HG03095 (cell line): ENCODE results near the gene HMGN1.
"Not testable (repeated sequence)": the region's sequence is repeated elsewhere in the genome, so short reads cannot be mapped to it uniquely, and the experiment has no call there.

Experiments used
- ATAC-seq: cut with Tn5 transposase; IDR thresholded peaks from one replicate; pipeline ENCODE4 v1.9.1; 2021; ENCODE audit warnings: moderate library complexity; ENCODE audit not compliant: unreplicated experiment

HMGN1 gene, protein sequence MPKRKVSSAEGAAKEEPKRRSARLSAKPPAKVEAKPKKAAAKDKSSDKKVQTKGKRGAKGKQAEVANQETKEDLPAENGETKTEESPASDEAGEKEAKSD

DNA sequence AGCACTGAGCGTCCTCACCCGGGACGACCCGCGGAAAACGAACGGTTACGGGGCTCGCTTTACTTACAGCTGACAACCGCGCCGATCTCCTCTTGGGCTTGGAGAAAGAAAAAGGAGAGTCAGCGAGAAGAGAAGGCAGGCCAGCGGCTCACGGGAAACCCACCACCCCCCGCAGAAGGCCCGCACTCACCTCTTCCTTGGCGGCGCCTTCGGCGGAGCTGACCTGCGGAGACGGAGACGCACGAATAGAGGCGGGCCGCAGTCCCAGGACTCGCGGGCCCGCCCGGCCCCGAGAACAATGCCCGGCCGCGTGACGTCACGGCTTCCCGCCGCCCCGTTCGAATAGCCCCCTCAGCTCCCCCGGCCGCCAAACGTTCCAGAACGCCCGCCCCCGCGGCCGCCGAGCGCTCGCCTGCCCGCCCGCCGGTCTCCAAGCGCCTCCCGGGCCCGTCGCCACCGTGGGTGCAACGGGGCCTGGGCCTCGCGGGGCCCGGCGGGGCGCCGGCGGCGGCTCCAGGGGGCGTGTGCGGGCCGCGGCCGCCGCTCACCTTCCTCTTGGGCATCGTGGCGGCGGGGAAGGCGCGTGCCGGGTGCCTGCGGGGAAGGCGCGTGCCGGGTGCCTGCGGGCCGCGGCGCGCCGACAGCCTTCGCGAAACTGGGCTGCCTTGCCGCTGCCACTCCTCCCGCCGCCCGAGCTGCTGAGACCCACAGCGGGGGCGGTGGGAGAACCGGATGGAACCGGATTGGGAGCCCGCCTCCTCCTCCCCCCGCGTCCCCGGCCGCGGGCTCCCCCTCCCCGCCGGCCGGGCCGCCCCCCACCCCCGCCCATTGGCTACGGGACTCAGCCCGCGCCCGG, at the start of gene HMGN1:
Gene HMGN1, minus strand, starts transcription at position 734 of the 856 bp plus-strand sequence. Its CDS starts 171 bp downstream, at position 563.
- ATAC-seq, result peak; percentile 47

DNA sequence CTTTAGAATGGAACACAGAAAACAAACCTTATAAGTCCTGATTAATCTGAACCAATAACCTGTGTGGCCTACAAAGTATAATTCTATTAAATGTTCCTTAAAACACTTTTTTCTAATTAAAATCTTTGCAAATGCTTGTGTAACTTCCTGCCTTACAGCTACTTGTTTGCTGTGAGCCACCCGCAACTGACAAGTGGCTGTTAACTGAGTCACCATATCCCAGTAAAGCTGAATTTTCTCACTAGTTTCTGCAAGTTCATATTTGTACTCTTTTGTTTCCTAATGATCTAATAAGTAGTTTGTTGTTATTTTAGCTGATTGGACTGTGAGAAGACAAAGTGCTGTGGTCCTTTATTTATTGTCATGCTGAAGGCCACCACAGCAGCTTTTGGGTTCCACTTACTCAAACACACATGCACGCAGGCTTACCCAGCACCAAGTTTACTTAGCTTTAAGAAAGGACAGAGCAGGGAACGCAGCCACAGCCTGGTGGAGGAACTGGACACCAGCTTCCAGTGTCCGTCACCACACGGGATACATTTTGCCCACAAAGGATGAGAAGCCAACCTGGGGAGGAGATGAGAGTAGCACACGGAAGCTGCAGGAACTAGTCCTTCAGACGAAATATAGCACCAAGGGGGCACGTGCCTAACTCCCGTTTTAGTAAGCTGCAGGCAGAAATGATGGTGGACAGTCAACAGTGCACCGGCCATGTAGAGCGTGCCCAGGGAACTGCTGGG, 48.9 kb upstream of the HMGN1 start:
- no peak for ATAC-seq

DNA sequence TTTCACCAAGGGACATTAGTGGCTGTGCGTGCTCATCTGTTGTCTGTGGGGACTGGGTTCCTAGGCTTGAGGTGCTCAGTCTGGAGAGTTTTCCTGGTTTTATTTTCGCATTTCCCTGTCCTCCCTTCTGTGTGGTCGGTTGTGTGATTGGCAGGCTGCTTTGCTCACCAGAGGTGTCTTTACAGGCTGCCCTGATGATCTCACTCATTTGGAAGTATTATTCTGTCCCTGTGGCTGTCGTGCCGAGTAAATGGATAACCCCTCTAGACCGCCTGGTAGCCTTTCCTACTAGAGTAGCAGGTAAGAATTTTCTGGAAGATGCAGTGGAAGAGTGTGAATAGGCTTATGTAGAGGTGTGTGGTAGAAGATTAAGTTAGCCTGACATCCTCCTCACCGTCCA, 44.1 kb upstream of the HMGN1 start:
- no peak for ATAC-seq

DNA sequence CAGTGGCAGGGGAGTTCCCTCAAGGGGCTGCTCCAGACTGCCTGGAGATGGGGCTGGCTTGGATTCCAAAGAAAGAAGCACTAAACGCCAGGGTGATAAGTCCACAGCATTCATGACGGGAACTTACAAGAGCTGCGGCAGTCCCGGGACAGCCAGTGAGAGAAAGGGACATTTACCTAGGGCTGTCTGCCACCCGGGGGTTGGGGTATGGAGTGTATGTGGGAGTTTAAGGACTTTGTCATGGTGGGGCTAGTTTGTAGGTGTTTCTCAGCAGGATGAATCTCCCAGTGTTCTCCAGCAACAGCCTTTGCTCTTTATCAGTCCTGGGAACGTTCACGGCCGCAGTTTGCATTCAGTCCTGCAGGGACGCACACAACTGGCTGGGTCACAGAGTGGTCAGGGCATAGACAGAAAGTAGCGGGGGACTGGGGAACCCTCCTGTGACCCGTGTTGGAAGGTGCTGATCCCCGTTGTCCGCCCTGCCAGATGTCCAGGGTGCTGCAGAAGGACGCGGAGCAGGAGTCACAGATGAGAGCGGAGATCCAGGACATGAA, 41.4 kb upstream of the HMGN1 start:
- ATAC-seq, result no peak

DNA sequence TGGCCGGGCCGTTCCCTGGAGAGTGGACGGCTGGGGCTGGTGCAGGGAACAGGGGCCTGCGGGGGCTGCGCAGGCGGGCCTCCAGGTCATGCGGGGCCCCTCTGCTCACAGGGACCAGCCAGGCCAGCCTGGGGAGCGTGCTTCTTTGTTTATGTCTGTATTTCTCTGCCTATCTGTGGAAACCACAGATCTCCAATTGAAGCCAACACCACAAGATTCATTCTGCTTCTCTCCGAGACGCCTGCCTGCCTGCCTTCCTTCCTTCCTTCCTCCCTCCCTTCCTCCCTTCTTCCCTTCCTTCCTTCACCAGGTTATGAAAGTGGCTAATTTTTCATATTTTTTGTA, 39.9 kb upstream of the HMGN1 start:
- ATAC-seq, result no peak

DNA sequence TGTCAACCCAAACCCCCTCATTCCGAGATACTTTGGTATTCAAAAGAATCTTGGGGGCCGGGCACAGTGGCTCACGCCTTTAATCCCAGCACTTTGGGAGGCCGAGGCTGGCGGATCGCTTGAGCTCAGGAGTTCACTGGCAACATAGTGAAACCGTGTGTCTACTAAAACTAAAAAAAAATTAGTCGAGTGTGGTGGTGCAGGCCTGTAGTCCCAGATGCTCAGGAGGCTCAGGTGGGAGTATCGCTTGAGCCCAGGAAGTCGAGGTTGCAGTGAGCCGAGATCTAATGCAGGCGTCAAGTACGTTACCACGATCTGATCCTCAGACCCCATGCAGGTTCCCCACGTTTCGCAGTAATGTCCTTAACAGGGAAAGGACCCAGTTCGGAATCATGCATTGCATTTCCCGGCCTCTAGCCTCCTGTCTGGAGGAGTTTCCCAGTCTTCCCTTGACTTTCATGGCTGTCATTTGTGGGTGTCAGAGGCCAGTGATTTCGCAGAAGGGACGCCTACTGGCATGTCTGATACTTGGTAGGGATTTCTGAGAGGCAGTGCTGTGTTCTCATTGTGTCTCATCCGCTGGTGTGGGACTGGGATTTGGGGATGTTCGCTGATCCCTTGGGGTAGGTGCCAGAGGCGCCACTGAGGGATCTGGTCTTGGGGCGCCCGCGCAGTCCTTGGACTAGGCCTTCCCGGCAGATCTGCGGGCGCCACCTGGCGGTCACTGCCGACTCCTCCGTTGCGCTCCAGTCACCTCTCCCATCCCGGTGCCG, 39.3 kb upstream of the HMGN1 start:
- peak; percentile 91 for ATAC-seq

DNA sequence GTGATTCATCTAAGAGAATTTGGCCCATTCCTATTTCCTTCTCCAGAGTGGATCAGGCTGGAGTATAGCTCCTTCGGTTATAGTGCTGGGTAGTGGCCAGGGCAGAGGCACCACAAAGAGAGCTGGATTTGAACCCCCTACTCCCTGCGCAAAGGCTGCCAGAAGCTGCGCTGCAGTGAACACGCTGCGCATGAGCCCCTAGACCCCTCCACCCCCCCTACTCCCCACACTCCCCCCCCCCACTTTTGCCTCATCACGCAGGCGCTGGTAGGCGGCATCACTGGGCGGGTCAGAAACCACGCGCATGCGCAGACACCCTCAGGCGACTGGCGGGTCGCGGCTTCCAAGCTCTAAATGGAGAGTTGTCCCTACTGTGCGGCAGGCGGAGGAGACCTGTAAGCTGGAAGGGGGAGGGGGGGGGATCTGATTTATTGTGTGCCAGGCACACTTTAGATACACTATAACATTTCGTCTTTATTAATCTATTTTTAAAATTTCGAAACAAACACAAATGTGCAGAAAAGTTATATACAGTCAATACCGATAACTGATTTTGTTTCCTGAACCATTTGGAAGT, 38.7 kb upstream of the HMGN1 start:
- ATAC-seq, result no peak

DNA sequence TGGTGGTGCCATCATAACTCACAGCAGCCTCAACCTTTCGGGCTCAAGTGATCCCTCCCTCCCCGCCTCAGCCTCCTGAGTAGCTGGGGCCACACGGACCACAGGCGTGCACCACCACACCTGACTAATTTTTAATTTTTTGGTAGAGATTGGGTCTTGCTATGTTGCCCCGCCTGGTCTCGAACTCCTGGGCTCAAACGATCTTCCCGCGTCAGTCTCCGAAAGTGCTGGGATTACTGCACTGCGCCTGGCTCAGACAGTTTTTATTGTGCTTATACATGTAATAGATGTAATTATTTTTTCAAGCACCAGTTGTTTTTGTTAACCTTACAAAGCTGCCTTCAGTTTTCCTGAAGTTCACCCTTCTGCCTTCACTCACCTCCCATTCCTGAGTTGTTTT, 38.0 kb upstream of the HMGN1 start:
- ATAC-seq, result no peak

DNA sequence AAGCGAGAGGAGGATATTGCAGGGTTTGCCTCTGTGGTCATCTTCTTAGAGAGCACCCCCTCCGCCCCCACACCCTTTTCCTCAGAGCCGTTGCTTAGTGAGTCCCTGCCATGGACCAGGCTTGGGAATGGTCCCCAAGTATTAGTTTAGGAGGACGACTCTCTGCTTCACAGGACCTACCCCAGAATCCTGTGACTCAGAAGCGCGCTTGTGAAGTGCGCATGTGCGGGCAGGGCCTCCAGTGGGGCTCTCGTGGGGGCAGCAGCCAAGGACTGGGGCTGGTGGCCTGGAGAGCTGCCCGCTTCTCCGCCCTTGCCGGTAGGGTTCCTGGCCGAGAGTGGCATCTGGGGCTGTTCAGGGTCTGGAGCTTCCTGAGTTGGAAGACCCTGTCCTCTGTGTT, 37.3 kb upstream of the HMGN1 start:
- no peak for ATAC-seq

DNA sequence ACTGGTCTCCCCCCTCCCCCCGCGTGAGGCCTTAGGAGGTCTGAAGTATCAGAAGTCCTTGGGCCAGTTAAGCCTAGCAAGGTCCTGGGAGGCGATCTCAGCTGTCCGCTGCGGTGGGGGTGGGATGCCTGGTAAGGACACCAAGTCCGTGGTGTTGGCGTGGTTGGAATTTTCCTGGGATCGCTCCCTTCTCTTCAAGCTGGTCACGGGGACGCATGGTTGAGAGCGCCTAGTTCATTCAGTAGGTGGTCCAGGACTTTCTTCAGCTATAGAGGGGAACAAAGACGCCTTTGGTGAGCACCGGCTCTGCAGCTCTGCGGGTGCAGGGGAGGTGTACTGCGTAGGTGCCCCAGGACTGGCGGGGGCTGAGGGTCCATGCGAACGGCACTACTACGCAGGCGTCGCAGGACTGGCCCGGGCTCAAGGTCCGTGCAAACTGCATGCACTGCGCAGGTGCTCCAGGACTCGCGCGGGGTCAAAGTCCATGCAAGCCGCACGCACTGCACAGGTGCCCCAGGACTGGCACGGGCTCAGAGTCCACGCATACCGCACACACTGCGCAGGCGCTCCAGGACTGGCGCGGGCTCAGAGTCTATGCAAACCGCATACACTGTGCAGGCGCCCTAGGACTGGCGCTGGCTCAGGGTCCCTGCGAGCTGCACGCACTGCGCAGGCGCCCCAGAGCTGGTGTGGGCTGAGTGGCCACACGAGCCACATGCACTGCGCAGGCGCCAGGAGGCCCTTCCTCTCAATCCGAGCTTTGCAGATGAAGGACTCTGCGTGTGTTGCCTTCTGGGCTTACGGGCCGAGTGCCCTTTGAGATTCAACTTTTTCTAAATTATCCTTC, 36.6 kb upstream of the HMGN1 start:
- ATAC-seq, result no peak

DNA sequence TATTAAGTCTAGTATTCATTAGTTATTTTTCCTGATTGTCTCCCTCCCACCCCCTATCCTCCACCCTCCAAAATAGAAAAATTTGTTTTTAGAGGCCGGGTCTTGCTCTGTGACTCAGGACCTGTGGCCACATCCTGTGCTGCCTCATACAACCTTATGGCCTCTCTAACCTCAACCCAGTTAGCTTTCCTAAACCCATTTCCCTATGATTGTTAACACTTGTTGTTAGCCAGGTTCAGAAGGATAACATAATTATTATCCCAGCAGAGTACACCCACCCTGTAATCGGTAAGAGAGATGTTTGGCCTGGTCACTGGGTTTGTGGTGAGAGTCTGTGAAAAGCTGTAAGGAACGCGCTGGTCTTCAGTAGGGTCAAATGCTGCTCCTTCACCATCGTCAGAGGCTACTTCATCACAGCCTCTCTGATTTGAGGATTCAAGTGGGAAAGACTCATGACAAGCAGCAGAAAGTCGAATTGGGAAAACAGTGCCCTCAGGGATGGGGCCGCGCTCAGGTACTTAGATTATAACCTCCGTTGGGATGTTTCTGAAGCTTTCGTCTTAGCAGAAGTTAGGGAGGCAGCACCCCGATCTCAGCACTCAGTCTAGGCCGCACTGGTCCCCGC, 35.9 kb upstream of the HMGN1 start:
- ATAC-seq, result no peak

DNA sequence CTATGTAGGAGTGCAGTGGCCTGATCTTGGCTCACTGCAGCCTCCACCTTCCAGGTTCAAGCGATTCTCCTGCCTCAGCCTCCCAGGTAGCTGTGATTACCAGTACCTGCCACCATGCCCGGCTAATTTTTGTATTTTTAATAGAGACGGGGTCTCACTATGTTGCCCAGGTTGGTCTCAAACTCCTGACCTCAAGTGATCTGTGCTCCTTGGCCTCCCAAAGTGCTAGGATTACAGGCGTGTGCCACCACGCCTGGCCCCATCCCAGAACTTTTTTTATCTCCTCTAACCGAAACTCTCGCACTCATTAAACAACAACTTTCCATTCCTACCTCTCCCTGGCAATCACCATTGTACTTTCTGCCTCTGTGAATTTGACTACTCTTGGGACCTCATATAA, 33.2 kb upstream of the HMGN1 start:
- ATAC-seq, result not testable (repeated sequence)

DNA sequence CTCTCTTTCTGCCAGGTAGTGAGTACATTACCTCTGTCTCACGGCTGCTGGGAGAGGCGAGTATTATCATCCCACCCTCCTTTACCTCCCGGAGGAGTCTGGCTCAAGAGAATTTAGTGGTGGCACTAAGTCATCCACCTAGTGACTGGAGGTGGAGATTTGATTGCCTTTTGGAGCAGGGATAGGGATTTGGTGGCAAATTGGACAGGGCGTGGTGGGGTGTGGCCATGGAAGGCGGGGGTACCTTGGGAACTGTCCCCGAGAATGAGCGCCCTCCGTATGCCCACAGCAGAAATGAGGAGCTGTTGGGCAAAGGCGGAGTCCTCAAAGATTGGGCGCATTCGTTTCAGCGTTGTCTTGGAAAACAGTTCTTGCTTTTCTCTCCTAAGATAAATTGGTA, 32.1 kb upstream of the HMGN1 start:
- ATAC-seq, result no peak

DNA sequence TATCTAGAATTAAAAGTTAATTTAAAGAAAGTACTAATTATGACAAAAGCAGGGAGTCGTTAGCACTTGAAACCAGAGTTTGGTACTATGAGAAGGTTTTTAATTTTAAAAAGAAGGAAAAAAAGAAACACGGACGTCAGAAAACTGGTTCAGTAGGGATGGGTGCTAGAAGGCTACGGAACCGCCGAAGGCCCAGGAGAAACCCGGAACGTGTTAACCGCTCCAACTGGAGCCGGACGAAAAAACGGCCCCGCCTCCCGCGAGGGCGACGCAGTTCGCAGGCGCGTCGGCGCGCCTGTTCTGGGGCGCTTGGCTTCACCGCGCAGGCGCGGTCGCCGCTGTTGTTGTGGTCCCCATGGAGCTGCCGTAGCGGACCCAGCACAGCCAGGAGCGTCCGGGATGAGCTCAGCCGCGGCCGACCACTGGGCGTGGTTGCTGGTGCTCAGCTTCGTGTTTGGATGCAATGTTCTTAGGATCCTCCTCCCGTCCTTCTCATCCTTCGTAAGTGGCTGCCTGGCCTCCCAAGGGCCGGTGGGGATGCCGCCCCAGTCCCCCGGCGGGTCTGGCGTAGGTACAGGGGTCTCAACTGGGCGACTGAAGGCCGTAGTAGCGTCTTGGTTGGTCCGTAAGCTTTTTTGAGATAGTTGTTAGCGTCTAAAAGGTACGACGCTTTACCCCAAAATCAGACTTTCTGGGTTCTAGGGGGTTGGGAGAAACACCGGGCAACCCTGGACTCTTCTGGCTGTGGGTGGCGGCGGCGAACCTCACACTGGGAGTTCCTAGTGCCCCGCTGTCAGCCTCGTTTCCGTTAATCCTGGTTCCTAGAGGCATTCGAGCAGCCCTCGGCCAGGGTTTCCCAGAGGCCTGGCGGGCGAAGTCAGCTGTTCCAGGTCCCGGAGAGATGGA, 31.4 kb upstream of the HMGN1 start:
- peak; percentile 95 for ATAC-seq

DNA sequence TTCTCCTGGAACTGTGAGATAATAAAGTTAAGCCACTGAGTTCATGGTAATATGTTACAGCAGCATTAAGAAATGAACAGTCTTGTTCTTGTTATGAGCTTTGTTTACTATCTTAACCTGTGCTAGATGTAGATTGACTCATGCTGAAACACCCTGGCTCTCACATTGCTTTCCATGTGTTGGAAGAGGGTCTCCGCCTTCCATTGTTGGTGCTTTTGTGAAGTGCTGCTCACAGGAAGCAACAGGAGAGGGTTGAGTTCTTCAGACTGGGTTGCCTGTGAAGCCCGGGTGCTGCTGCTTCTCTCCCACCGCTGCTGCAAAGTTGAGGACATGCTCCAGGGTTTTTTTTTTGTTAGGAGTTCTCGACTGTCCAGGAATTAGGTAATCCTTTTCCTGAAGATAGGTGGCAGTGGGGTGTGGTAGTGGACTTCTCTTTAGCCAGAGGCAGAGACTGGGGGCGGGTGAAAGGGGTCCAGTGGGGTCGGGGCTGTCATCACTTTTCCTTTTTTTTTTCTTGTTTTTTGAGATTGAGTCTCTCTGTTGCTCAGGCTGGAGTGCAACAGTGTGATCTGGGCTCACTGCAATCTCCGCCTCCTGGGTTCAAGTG, 28.7 kb upstream of the HMGN1 start:
- ATAC-seq, result no peak

DNA sequence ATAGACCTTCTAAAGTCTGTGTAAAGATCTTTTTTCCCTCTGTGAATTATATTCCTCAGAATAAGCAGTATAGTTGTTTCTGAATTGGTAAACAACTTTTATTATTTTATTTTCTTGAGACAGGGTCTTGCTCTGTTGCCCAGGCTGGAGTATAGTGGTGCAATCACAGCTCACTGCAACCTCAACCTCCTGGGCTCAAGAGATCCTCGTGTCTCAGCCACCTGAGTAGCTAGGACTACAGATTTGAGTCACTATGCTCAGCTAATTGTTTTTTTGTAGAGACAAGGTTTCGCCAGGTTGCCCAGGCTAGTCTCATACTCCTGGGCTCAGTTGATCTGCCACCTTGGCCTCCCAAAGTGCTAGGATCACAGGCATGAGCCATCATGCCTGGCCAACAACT, 26.6 kb upstream of the HMGN1 start:
- no peak for ATAC-seq

DNA sequence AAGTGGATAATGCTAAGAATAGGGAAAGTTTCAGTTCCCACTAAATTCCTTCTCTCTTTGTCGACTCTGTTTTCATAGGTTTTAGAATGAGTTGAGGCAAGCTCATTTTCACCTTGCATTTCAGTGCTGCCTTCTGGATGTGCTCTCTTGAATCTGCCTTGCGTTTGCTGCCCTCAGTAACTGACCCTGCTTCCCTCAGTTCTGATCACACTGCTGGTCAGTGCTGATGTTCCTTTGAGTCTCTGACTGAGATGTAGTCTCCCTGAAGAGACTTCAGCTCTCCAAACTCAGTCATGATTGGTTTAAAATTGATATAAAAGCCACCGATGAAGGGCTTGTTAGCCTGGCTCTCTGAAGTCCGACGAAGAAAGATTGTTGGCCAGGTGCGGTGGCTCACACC, 25.2 kb upstream of the HMGN1 start:
- ATAC-seq, result no peak

DNA sequence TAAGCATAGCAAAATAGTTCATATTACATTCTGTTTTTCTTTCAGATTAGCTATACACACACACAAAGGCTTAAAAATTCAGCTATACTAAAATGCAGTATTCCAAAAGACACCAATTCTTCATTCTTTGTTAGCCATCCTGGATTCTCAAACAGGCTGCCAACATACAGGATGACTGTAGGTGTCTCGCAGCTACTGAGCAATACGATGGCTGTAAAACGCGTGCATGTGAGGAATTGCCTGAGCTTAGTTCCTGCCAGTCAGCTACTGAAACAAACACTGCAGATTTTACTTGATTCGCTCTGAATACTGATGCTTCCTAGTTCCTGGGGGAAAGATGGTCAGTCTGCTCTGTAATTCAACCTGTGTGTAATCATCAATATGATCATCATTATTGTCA, 24.7 kb upstream of the HMGN1 start:
- ATAC-seq, result no peak
